GM12878 (cell line): ENCODE results near the gene PCDHGA1. TPM values are rescaled to one million over a fixed set of nuclear protein-coding genes. Genes with fewer than 3 reads are reported as not detected.

Source experiments
- ATAC-seq: fragments of 200-7000 bp; cut with Tn5 transposase; 3 replicates; pipeline ENCODE4 v1.9.1; 2020; ENCODE audit warnings: mild to moderate bottlenecking, moderate library complexity
- BruUV-seq: library from RNA; stranded (reverse); fragments of 400-500 nt; replicated peaks from 2 replicates; lab custom pipeline; 2021; lab: Mats Ljungman, UMichigan
- CTCF ChIA-PET: fragments of 300-600 bp; sonication (Branson Sonifier 250); formaldehyde crosslinking; extraction: SDS; loops from one replicate; lab custom pipeline; 2021; ENCODE audit warnings: inconsistent platforms; lab: Yijun Ruan, JAX
- POLR2A ChIA-PET: fragments of 350-600 bp; formaldehyde crosslinking; extraction: SDS; loops from one replicate; lab custom pipeline; 2021; ENCODE audit warnings: inconsistent platforms; lab: Charles Lee
- RAD21 ChIA-PET: fragments of 300-600 bp; sonication (Branson Sonifier 250); formaldehyde crosslinking; loops from one replicate; lab custom pipeline; 2023; ENCODE audit warnings: antibody characterized with exemption; ENCODE audit not compliant: unreplicated experiment; lab: Charles Lee
- SMC1A ChIA-PET: fragments of 300-600 bp; sonication (Branson Sonifier 250); formaldehyde crosslinking; loops from one replicate; lab custom pipeline; 2023; ENCODE audit not compliant: unreplicated experiment, uncharacterized antibody; lab: Charles Lee
- DNase-seq: peaks from one replicate; pipeline ENCODE4 v3.0.0-alpha.2; 2011; ENCODE audit warnings: low read depth, low spot score
- FAIRE-seq: peaks from 3 replicates; lab custom pipeline; 2011; peaks lifted over from hg19 to GRCh38; lab: Jason Lieb, UNC
- H2AFZ ChIP-seq: 2 replicates; pipeline ENCODE4 v1.6.0; 2011; ENCODE audit warnings: low read depth, low read length, control low read depth; ENCODE audit not compliant: control insufficient read depth
- H3K27ac ChIP-seq: 2 replicates; pipeline ENCODE4 v1.5.1; 2011; ENCODE audit warnings: control low read depth; ENCODE audit not compliant: control insufficient read depth, insufficient read depth
- H3K27me3 ChIP-seq, 2 experiments: replicated peaks in 1 of 2; 2 replicates each; pipeline versions ENCODE4 v1.6.0 to v1.6.1; 2011; ENCODE audit warnings: low read length in 1 of 2; ENCODE audit not compliant: control insufficient read depth in 2 of 2, insufficient read depth in 2 of 2
- H3K36me3 ChIP-seq, 2 experiments: 2 replicates each; pipeline ENCODE4 v1.5.1; 2011; ENCODE audit warnings: low read length in 1 of 2; ENCODE audit not compliant: control insufficient read depth in 2 of 2, insufficient read depth in 2 of 2
- H3K4me1 ChIP-seq: 2 replicates; pipeline ENCODE4 v1.6.1; 2011; ENCODE audit warnings: mild to moderate bottlenecking, low read length, moderate library complexity, mixed read lengths; ENCODE audit not compliant: control insufficient read depth, insufficient read depth
- H3K4me2 ChIP-seq: 2 replicates; pipeline ENCODE4 v1.6.0; 2011; ENCODE audit warnings: control low read depth; ENCODE audit not compliant: control insufficient read depth, insufficient read depth
- H3K4me3 ChIP-seq: fragments of 200-600 bp; sonication (generic); 2 replicates; pipeline ENCODE4 v1.5.1; 2016
- H3K79me2 ChIP-seq: 2 replicates; pipeline ENCODE4 v1.6.0; 2011; ENCODE audit warnings: low read length; ENCODE audit not compliant: control insufficient read depth, insufficient read depth
- H3K9ac ChIP-seq: 2 replicates; pipeline ENCODE4 v1.8.0; 2011; ENCODE audit warnings: low read length, control low read depth, mixed read lengths; ENCODE audit not compliant: control insufficient read depth, insufficient read depth
- H3K9me3 ChIP-seq: replicated peaks from 3 replicates; pipeline ENCODE4 v1.5.1; 2011; ENCODE audit warnings: mild to moderate bottlenecking, low read length; ENCODE audit not compliant: control insufficient read depth, insufficient read depth
- H4K20me1 ChIP-seq: 2 replicates; pipeline ENCODE4 v1.6.0; 2011; ENCODE audit not compliant: control insufficient read depth, insufficient read depth
- ATF2 ChIP-seq: IDR thresholded peaks from 2 replicates; pipeline ENCODE4 v1.6.1; 2012; ENCODE audit warnings: low read length, inconsistent platforms
- BACH1 ChIP-seq: fragments of 450-650 bp; IDR thresholded peaks from 2 replicates; pipeline ENCODE4 v1.6.1; 2017; ENCODE audit warnings: mild to moderate bottlenecking, borderline replicate concordance
- CBX3 ChIP-seq: fragments of 200-600 bp; sonication (generic); IDR thresholded peaks from 2 replicates; pipeline ENCODE4 v1.6.1; 2016; ENCODE audit warnings: low read depth, borderline replicate concordance
- CEBPB ChIP-seq, 2 experiments: fragments of 150-350 bp in 1 of 2; IDR thresholded peaks; 2 replicates each; pipeline ENCODE4 v1.6.1; 2012 to 2014; ENCODE audit warnings: low read depth in 2 of 2, low read length in 2 of 2, borderline replicate concordance in 1 of 2, inconsistent platforms in 1 of 2
- ETV6 ChIP-seq, 2 experiments: fragments of 450-650 bp in 1 of 2; IDR thresholded peaks in 1 of 2; conservative IDR thresholded peaks in 1 of 2; 2 replicates each; pipeline ENCODE4 v1.6.1; 2014; ENCODE audit warnings: antibody characterized with exemption in 1 of 2, borderline replicate concordance in 1 of 2, low read depth in 1 of 2, mild to moderate bottlenecking in 1 of 2, moderate library complexity in 1 of 2
- HSF1 ChIP-seq: fragments of 150-350 bp; IDR thresholded peaks from 2 replicates; pipeline ENCODE4 v1.6.1; 2014; ENCODE audit warnings: mild to moderate bottlenecking, low read depth, low read length
- KLF5 ChIP-seq: fragments of 450-650 bp; IDR thresholded peaks from 2 replicates; pipeline ENCODE4 v1.6.1; 2014; ENCODE audit warnings: mild to moderate bottlenecking; ENCODE audit not compliant: partially characterized antibody
- NFYA ChIP-seq: IDR thresholded peaks from 2 replicates; pipeline ENCODE4 v1.6.1; 2011; ENCODE audit warnings: low read depth, mild to moderate bottlenecking, low read length, improper control_type of control experiment, borderline replicate concordance
- NR2C2 ChIP-seq: IDR thresholded peaks from 2 replicates; pipeline ENCODE4 v1.6.1; 2011; ENCODE audit warnings: borderline replicate concordance, low read depth; ENCODE audit not compliant: control insufficient read depth, insufficient read length
- RAD21 ChIP-seq: IDR thresholded peaks from 2 replicates; pipeline ENCODE4 v1.6.1; 2011; ENCODE audit warnings: mild to moderate bottlenecking, low read depth, low read length, moderate library complexity; ENCODE audit not compliant: insufficient read depth
- REST ChIP-seq: IDR thresholded peaks from 2 replicates; pipeline ENCODE4 v1.6.1; 2012; ENCODE audit warnings: mild to moderate bottlenecking, low read depth, low read length
- SMAD5 ChIP-seq: IDR thresholded peaks from 2 replicates; pipeline ENCODE4 v1.6.1; 2016; ENCODE audit warnings: antibody characterized with exemption, low read depth
- SPI1 ChIP-seq: IDR thresholded peaks from 2 replicates; pipeline ENCODE4 v1.6.1; 2011; ENCODE audit warnings: low read depth, mild to moderate bottlenecking, low read length, moderate library complexity, borderline replicate concordance; ENCODE audit not compliant: insufficient read depth
- ZNF207 ChIP-seq: fragments of 450-650 bp; IDR thresholded peaks from 2 replicates; pipeline ENCODE4 v1.6.1; 2014; ENCODE audit warnings: antibody characterized with exemption, mild to moderate bottlenecking, borderline replicate concordance
- ZNF217 ChIP-seq: fragments of 450-650 bp; IDR thresholded peaks from 2 replicates; pipeline ENCODE4 v1.6.1; 2017; ENCODE audit warnings: antibody characterized with exemption, mild to moderate bottlenecking
- ZZZ3 ChIP-seq: IDR thresholded peaks from 2 replicates; pipeline ENCODE4 v1.6.1; 2011; ENCODE audit warnings: low read depth; ENCODE audit not compliant: control insufficient read depth, insufficient read length
- WGBS: methylation state at CpG from one replicate; pipeline ENCODE4 v1.1.6; 2016; ENCODE audit warnings: low lambda C conversion rate; ENCODE audit not compliant: insufficient replicate concordance, insufficient coverage; ENCODE audit errors: missing lambda C conversion rate; 5-methylcytosine and 5-hydroxymethylcytosine counted together
- in situ Hi-C: fragments of 300-500 bp; cut with MboI; formaldehyde crosslinking; loops from 9 replicates; pipeline ENCODE4 v1.14.3; 2018; ENCODE audit warnings: mixed read lengths
- intact Hi-C: fragments of 100-400 bp; cut with micrococcal nuclease; formaldehyde crosslinking; loops from one replicate; pipeline ENCODE4 v1.14.2; 2022; ENCODE audit not compliant: unreplicated experiment
- polyA plus RNA-seq, 11 experiments: library from polyadenylated mRNA; depleted of rRNA in 4 of 11; unstranded in 6 of 11; stranded (reverse) in 5 of 11; fragments of >200 nt; fragmentation: Nextera tagmentation in 4 of 11; fragmentation: Illumina TruSeq in 1 of 11; extraction: Ambion mirVana in 4 of 11; extraction: Trizol in 1 of 11; gene quantifications; 1 replicate in 1 of 11; 2 replicates in 10 of 11; pipeline versions ENCODE4 v1.2.1 to v1.2.3, GENCODE V29; 2011 to 2016; ENCODE audit warnings: inconsistent platforms in 2 of 11, missing spikeins in 2 of 11, low read depth in 1 of 11
- total RNA-seq, 4 experiments: library from RNA; depleted of rRNA in 3 of 4; stranded (reverse); fragments of >200 nt in 3 of 4; fragmentation: Illumina TruSeq in 1 of 4; extraction: Trizol in 1 of 4; gene quantifications; 2 replicates each; pipeline versions ENCODE4 v1.2.1 to v1.2.3, GENCODE V29; 2013 to 2021

The PCDHGA1 gene
- total and polyA plus RNA-seq, 10 of the 15 experiments (the other 5 are each of a cell fraction or from before 2014, with no cell fraction given): 0.02 to 0.51 (median 0.19) TPM; not detected in 3

- no peak for TF ChIP-seq REST
These were observed 164.6 kb downstream of the PCDHGA1 start (continued) for GRCh38 chr5:141494761-141495452.

GRCh38 chr5:141495453-141495811, 165.1 kb downstream of the PCDHGA1 start:
- DNase-seq: no peak
- Histone ChIP-seq H4K20me1 (no peaks in the 10 kb centered on the region), H3K9me3 (no peaks in the 10 kb centered on the region; the same call in 2 of the 3 replicates), H3K27ac (no peak overlapping the region), H3K36me3 (no peaks in the 10 kb centered on the region), H3K4me1 (peaks cover 24% of the 10 kb centered on the region), H3K4me2 (no peak overlapping the region), H3K79me2 (no peaks in the 10 kb centered on the region), H3K4me3 (no peak overlapping the region), H3K27me3 (no peaks in the 10 kb centered on the region; a peak in 1 of 4 replicates), H3K9ac (no peak overlapping the region)
- WGBS: 95% methylated on average over 8 of the region's 8 CpGs
- ChIA-PET SMC1A (no interaction called here), RAD21 (no interaction called here), POLR2A (interaction anchor here (0.6 kb wide), 1 partner anchor 13 kb away, joined by 3 read pairs; no protein-coding TSS in a partner anchor)
- FAIRE-seq: no peak
- no peak for ATAC-seq
- intact Hi-C loops: no loop called here
- in situ Hi-C loops: no loop called here
- TF ChIP-seq NFYA: no peak
- TF ChIP-seq RAD21: no peak
- no peak for TF ChIP-seq ZNF217
- no peak for TF ChIP-seq ZNF207
- TF ChIP-seq ZZZ3: no peak
- TF ChIP-seq HSF1: no peak
- no peak for TF ChIP-seq SMAD5
- TF ChIP-seq BACH1: no peak
- no peak for TF ChIP-seq KLF5
- TF ChIP-seq SPI1: no peak
- no peak for TF ChIP-seq NR2C2
- no peak for TF ChIP-seq ETV6 (conservative IDR thresholded peaks at IDR 0.05 in 1 of 2, IDR thresholded peaks at IDR 0.05 in 1 of 2; ENCODE audit: borderline replicate concordance in 1 of 2, low read depth in 1 of 2)
- no peak for TF ChIP-seq ATF2
- TF ChIP-seq CEBPB (IDR thresholded peaks at IDR 0.05; ENCODE audit: borderline replicate concordance in 1 of 2, low read depth in 2 of 2, low read length in 2 of 2): no peak
- TF ChIP-seq CBX3: no peak
- TF ChIP-seq, all 136 proteins: peak for 0
- CTCF ChIA-PET: no interaction called here
- no peak overlapping the region; the same call in 1 of the 2 replicates for H2AFZ ChIP-seq
- no TSS peak for BruUV-seq
